Measurements from ENCODE around the gene MARCHF3.
"Not testable (repeated sequence)": the region's sequence is repeated elsewhere in the genome, so short reads cannot be mapped to it uniquely, and the experiment has no call there.

The MARCHF3 gene

GRCh38 chr5:126847456-126847820 is 182.9 kb downstream of the MARCHF3 start:
- no peak for DNase-seq (ENCODE audit: low read depth)

GRCh38 chr5:126846744-126847455 is 183.5 kb downstream of the MARCHF3 start:
- DNase-seq (ENCODE audit: low read depth): no peak

GRCh38 chr5:126846344-126846743 is 184.0 kb downstream of the MARCHF3 start:
- no peak for DNase-seq (ENCODE audit: low read depth)

GRCh38 chr5:126845470-126846070 is 184.8 kb downstream of the MARCHF3 start:
- DNase-seq (ENCODE audit: low read depth): not testable (repeated sequence)

GRCh38 chr5:126843375-126843774 is 187.0 kb downstream of the MARCHF3 start:
- DNase-seq (ENCODE audit: low read depth): not testable (repeated sequence)

- not testable (repeated sequence) for DNase-seq (ENCODE audit: low read depth)
Observed at GRCh38 chr5:126839407-126839806, 191.0 kb downstream of the MARCHF3 start.

GRCh38 chr5:126837906-126838539 is 192.3 kb downstream of the MARCHF3 start:
- DNase-seq (ENCODE audit: low read depth): no peak

- no peak for DNase-seq (ENCODE audit: low read depth)
Observed at GRCh38 chr5:126837242-126837641, 193.1 kb downstream of the MARCHF3 start.

GRCh38 chr5:126836778-126837177 is 193.6 kb downstream of the MARCHF3 start:
- DNase-seq (ENCODE audit: low read depth): no peak

- DNase-seq (ENCODE audit: low read depth): no peak
Observed at GRCh38 chr5:126831156-126831555, 199.2 kb downstream of the MARCHF3 start.

GRCh38 chr5:126830061-126830460 is 200.3 kb downstream of the MARCHF3 start:
- no peak for DNase-seq (ENCODE audit: low read depth)

- no peak for DNase-seq (ENCODE audit: low read depth)
Observed at GRCh38 chr5:126829098-126829497, 201.3 kb downstream of the MARCHF3 start.

- DNase-seq (ENCODE audit: low read depth): no peak
Observed at GRCh38 chr5:126826619-126827215, 203.6 kb downstream of the MARCHF3 start.

- no peak for DNase-seq (ENCODE audit: low read depth)
Observed at GRCh38 chr5:126819253-126819652, 211.1 kb downstream of the MARCHF3 start.

- no peak for DNase-seq (ENCODE audit: low read depth)
Observed at GRCh38 chr5:126818736-126819135, 211.6 kb downstream of the MARCHF3 start.
